GM18520 (cell line): ENCODE data around the gene SRPK2.
A peak's percentile ranks its signal among the peaks of the same experiment; 100 is the strongest.
"Not testable (repeated sequence)": the region's sequence is repeated elsewhere in the genome, so short reads cannot be mapped to it uniquely, and the experiment has no call there.

ENCODE experiments used
- ATAC-seq: cut with Tn5 transposase; IDR thresholded peaks from one replicate; pipeline ENCODE4 v1.9.1; 2021; ENCODE audit not compliant: unreplicated experiment

Gene SRPK2

GRCh38 chr7:105388356-105389087 lies at the start of gene SRPK2:
TSS of gene SRPK2 (minus strand) at chr7:105388921.
- peak; percentile 65 for ATAC-seq

- no peak for ATAC-seq
Observed at GRCh38 chr7:105438254-105438653, 49.5 kb upstream of the SRPK2 start.

GRCh38 chr7:105437356-105437755 lies 48.6 kb upstream of the SRPK2 start:
- not testable (repeated sequence) for ATAC-seq

- ATAC-seq, result no peak
Observed at GRCh38 chr7:105429746-105430612, 41.3 kb upstream of the SRPK2 start.

GRCh38 chr7:105426606-105427146 lies 38.0 kb upstream of the SRPK2 start:
- no peak for ATAC-seq

GRCh38 chr7:105423987-105424386 lies 35.3 kb upstream of the SRPK2 start:
- no peak for ATAC-seq

GRCh38 chr7:105413887-105414437 lies 25.2 kb upstream of the SRPK2 start:
- ATAC-seq, result no peak

- not testable (repeated sequence) for ATAC-seq
Observed at GRCh38 chr7:105410774-105411173, 22.1 kb upstream of the SRPK2 start.

GRCh38 chr7:105409775-105410174 lies 21.1 kb upstream of the SRPK2 start:
- ATAC-seq, result not testable (repeated sequence)

- no peak for ATAC-seq
Observed at GRCh38 chr7:105408791-105409410, 20.2 kb upstream of the SRPK2 start.

GRCh38 chr7:105403128-105403527 lies 14.4 kb upstream of the SRPK2 start:
- no peak for ATAC-seq

- no peak for ATAC-seq
Observed at GRCh38 chr7:105402221-105403095, 13.7 kb upstream of the SRPK2 start.

GRCh38 chr7:105399043-105399725 lies 10.5 kb upstream of the SRPK2 start:
- ATAC-seq, result no peak

GRCh38 chr7:105396566-105396965 lies 7.8 kb upstream of the SRPK2 start:
- ATAC-seq, result no peak

GRCh38 chr7:105391429-105391828 lies 2.7 kb upstream of the SRPK2 start:
- no peak for ATAC-seq

- ATAC-seq, result no peak
Observed at GRCh38 chr7:105389889-105390288, 1.2 kb upstream of the SRPK2 start.

GRCh38 chr7:105389088-105389650 lies 448 bp upstream of the SRPK2 start:
- ATAC-seq, result no peak

- peak; percentile 32 for ATAC-seq
Observed at GRCh38 chr7:105387508-105388355, 989 bp downstream of the SRPK2 start.
